Measurements from ENCODE around the gene SERPINA9. TPM values are rescaled to one million over a fixed set of nuclear protein-coding genes. Genes with fewer than 3 reads are reported as not detected.
"Not testable (repeated sequence)": the region's sequence is repeated elsewhere in the genome, so short reads cannot be mapped to it uniquely, and the experiment has no call there.

SERPINA9 gene
- total and polyA plus RNA-seq, 2 donors: 0.05 to 0.59 TPM

DNA sequence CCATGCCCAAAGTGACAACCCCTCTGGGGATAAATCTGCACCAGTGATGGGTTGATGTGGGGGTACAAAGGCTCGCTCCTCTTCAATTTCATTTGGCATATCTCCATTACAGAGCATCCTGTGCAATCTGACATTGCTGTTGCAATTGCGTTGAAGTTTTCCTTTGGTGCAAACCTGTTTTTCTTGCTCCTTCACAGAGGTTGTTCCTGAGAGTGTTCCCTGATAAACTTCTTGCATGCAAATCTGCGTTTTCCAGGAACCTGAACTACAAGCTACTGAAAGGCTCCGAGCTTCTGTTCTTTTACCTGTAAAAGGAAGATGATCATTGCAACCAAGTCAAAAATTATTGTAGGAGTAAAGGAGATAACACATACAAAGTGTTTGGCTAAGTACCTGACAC, 49.5 kb downstream of the SERPINA9 start:
- no peaks in the 10 kb centered on the region for H3K27me3 ChIP-seq (ENCODE audit: control insufficient read depth in 2 of 2, insufficient read depth in 1 of 2, low read length in 1 of 2)
- H3K4me3 ChIP-seq (ENCODE audit: low read length in 2 of 2): no peak overlapping the region
- no peaks in the 10 kb centered on the region for H3K36me3 ChIP-seq (ENCODE audit: control insufficient read depth in 2 of 2, insufficient read depth in 2 of 2, low read length in 1 of 2)
- WGBS: 88% methylated on average over 4 of the region's 4 CpGs
- no peaks in the 10 kb centered on the region for H3K9me3 ChIP-seq (ENCODE audit: control insufficient read depth in 2 of 2, insufficient read depth in 1 of 2, low read length in 1 of 2)
- no peaks in the 10 kb centered on the region for H3K4me1 ChIP-seq (ENCODE audit: control insufficient read depth in 2 of 2, insufficient read depth in 2 of 2, low read length in 2 of 2)
- no peak for DNase-seq (ENCODE audit: low read depth in 6 of 9, low spot score in 9 of 9)
- H3K27ac ChIP-seq (ENCODE audit: low read depth in 1 of 2, low read length in 1 of 2): no peak overlapping the region

DNA sequence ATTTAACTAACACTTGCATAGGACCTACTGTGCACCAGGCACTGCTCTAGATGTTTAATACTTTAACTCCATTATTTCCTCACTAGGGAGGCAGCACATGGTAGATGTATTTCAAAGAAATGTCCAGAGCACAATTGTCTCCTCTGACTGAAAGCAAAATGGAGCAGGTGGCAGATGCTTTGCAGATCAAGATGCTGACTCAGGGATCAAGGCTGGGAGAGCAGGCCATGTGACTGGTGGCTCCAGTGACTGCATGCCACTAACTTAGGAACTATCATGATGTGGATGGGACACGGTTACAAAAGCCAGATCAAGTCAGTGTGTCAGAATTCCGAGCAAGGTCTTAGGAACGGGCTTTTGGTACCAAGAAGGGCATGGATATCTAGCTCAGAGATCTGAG, 51.6 kb downstream of the SERPINA9 start:
- 93% methylated on average over 3 of the region's 3 CpGs for WGBS
- Histone ChIP-seq H3K4me3 (ENCODE audit: low read length in 2 of 2) (no peak overlapping the region), H3K9me3 (ENCODE audit: control insufficient read depth in 2 of 2, insufficient read depth in 1 of 2, low read length in 1 of 2) (no peaks in the 10 kb centered on the region), H3K36me3 (ENCODE audit: control insufficient read depth in 2 of 2, insufficient read depth in 2 of 2, low read length in 1 of 2) (no peaks in the 10 kb centered on the region), H3K27ac (ENCODE audit: low read depth in 1 of 2, low read length in 1 of 2) (no peak overlapping the region), H3K27me3 (ENCODE audit: control insufficient read depth in 2 of 2, insufficient read depth in 1 of 2, low read length in 1 of 2) (no peaks in the 10 kb centered on the region), H3K4me1 (ENCODE audit: control insufficient read depth in 2 of 2, insufficient read depth in 2 of 2, low read length in 2 of 2) (no peaks in the 10 kb centered on the region)
- DNase-seq (ENCODE audit: low read depth in 6 of 9, low spot score in 9 of 9): no peak

DNA sequence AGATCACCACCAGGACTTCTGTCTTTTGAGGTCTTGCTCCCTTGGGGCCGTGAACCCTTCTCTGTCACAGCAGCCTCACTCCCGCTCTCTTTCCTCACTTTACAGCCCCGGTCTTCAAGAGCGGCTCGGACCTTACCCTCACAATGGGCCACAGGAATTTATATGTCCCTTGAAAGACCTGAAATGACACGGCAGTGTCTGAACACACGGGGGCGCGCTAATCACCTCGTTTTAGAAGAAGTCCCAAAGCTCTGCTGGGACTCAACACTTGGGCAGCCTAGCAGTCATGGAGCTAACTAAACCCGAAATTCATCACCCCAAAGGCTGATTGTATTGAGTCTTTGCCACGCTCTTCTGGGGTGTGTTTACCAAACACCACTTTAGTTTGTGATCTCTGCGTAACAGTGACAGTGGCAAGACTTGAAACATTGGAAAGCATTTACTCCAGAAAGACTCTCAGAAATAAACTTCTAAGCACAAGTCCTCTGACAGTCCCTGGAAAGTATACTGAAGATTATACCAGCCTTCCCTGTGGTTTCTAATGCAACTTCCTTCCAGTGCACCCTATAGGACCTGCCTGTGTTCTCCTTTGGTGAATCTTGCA, 52.4 kb downstream of the SERPINA9 start:
- H3K27ac ChIP-seq (ENCODE audit: low read depth in 1 of 2, low read length in 1 of 2): no peak overlapping the region
- DNase-seq (ENCODE audit: low read depth in 6 of 9, low spot score in 9 of 9): peak in 5 of 9 donors; percentile 9 to 39 (median 22)
- H3K4me1 ChIP-seq (ENCODE audit: control insufficient read depth in 2 of 2, insufficient read depth in 2 of 2, low read length in 2 of 2): no peaks in the 10 kb centered on the region
- no peak overlapping the region for H3K4me3 ChIP-seq (ENCODE audit: low read length in 2 of 2)
- no peaks in the 10 kb centered on the region for H3K36me3 ChIP-seq (ENCODE audit: control insufficient read depth in 2 of 2, insufficient read depth in 2 of 2, low read length in 1 of 2)
- H3K9me3 ChIP-seq (ENCODE audit: control insufficient read depth in 2 of 2, insufficient read depth in 1 of 2, low read length in 1 of 2): no peaks in the 10 kb centered on the region
- H3K27me3 ChIP-seq (ENCODE audit: control insufficient read depth in 2 of 2, insufficient read depth in 1 of 2, low read length in 1 of 2): no peaks in the 10 kb centered on the region
- WGBS: 16% methylated on average over 13 of the region's 13 CpGs

DNA sequence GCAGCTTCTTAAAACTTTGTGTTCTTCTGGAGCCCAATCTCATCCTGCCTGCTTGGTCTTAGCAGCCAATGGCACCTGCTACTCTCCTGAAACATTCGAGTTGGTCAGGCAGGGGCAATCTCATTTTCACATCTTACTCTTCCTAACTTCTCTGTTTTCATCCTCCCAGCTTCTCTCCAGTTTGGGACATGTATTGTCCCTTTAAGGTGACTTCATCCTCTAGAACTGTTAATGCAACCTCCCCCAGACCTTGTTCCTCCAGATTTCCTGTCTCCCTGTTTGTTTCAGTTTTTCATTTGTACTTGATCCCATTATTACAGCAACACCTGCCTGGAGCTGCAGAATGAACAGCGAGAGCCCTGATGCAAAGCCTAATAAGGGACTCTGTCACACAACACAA, 54.7 kb downstream of the SERPINA9 start:
- DNase-seq (ENCODE audit: low read depth in 6 of 9, low spot score in 9 of 9): no peak
- H3K9me3 ChIP-seq (ENCODE audit: control insufficient read depth in 2 of 2, insufficient read depth in 1 of 2, low read length in 1 of 2): no peaks in the 10 kb centered on the region
- H3K27ac ChIP-seq (ENCODE audit: low read depth in 1 of 2, low read length in 1 of 2): no peak overlapping the region
- no peaks in the 10 kb centered on the region for H3K36me3 ChIP-seq (ENCODE audit: control insufficient read depth in 2 of 2, insufficient read depth in 2 of 2, low read length in 1 of 2)
- no peak overlapping the region for H3K4me3 ChIP-seq (ENCODE audit: low read length in 2 of 2)
- WGBS: 81% methylated on average over 2 of the region's 2 CpGs
- no peaks in the 10 kb centered on the region for H3K27me3 ChIP-seq (ENCODE audit: control insufficient read depth in 2 of 2, insufficient read depth in 1 of 2, low read length in 1 of 2)
- H3K4me1 ChIP-seq (ENCODE audit: control insufficient read depth in 2 of 2, insufficient read depth in 2 of 2, low read length in 2 of 2): no peaks in the 10 kb centered on the region

DNA sequence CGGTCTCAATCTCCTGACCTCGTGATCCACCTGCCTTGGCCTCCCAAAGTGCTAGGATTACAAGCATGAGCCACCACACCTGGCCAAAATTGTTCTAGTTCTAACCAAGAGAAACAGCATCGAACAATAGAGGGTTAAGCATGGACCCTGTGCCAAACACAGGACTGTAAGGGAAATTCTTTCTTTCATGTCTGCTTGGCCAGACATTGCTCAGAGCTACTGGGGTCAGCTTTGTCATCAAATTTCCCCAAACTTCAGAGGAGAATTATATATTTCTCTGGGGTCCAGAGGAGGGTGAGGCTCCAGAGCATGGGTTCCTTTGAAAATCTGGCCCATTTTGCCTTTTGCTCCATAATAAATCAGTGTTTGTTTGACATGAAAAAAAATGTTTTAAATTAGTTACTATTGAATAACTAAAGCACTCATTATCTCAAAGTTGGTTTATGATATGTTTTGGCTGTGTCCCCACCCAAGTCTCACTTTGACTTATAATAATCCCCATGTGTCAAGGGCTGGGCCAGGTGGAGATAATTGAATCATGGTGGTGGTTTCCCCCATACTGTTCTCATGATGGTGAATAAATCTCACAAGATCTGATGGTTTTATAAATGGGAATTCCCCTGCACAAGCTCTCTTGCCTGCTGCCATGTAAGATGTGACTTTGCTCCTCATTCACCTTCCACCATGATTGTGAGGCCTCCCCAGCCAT, 58.3 kb downstream of the SERPINA9 start:
- not testable (repeated sequence) for H3K4me1 ChIP-seq (ENCODE audit: control insufficient read depth in 2 of 2, insufficient read depth in 2 of 2, low read length in 2 of 2); H3K27me3 ChIP-seq (ENCODE audit: control insufficient read depth in 2 of 2, insufficient read depth in 1 of 2, low read length in 1 of 2); H3K27ac ChIP-seq (ENCODE audit: low read depth in 1 of 2, low read length in 1 of 2); DNase-seq (ENCODE audit: low read depth in 6 of 9, low spot score in 9 of 9); H3K9me3 ChIP-seq (ENCODE audit: control insufficient read depth in 2 of 2, insufficient read depth in 1 of 2, low read length in 1 of 2); H3K36me3 ChIP-seq (ENCODE audit: control insufficient read depth in 2 of 2, insufficient read depth in 2 of 2, low read length in 1 of 2); H3K4me3 ChIP-seq (ENCODE audit: low read length in 2 of 2)
- WGBS: 88% methylated on average over 3 of the region's 3 CpGs

Other genes with a start within 250 kb of the SERPINA9 start
- gene SERPINA10, start 182.9 kb downstream of the SERPINA9 start, total RNA-seq: 0.05 TPM
- gene SERPINA10, start 182.9 kb downstream of the SERPINA9 start, polyA plus RNA-seq: 0.14 TPM
- gene SERPINA6, start 152.9 kb downstream of the SERPINA9 start, total RNA-seq: 0.33 TPM
- gene SERPINA6, start 152.9 kb downstream of the SERPINA9 start, polyA plus RNA-seq: 0.91 TPM
- not detected for gene SERPINA2, start 109.5 kb downstream of the SERPINA9 start, total RNA-seq
- 0.09 TPM for gene SERPINA2, start 109.5 kb downstream of the SERPINA9 start, polyA plus RNA-seq
- gene SERPINA1, start 87.6 kb downstream of the SERPINA9 start, total RNA-seq: 9.4 TPM
- gene SERPINA1, start 87.6 kb downstream of the SERPINA9 start, polyA plus RNA-seq: 26.8 TPM
- 0.14 TPM for gene SERPINA11, start 23.4 kb downstream of the SERPINA9 start, total RNA-seq
- gene SERPINA11, start 23.4 kb downstream of the SERPINA9 start, polyA plus RNA-seq: 0.11 TPM
- 0.05 TPM for gene SERPINA12, start 33.3 kb upstream of the SERPINA9 start, total RNA-seq
- gene SERPINA12, start 33.3 kb upstream of the SERPINA9 start, polyA plus RNA-seq: 0.71 TPM
- 0.52 TPM for gene SERPINA4, start 85.2 kb upstream of the SERPINA9 start, total RNA-seq
- gene SERPINA4, start 85.2 kb upstream of the SERPINA9 start, polyA plus RNA-seq: 0.41 TPM
- gene SERPINA5, start 105.2 kb upstream of the SERPINA9 start, total RNA-seq: 0.24 TPM
- 1.7 TPM for gene SERPINA5, start 105.2 kb upstream of the SERPINA9 start, polyA plus RNA-seq
- 1.3 TPM for gene SERPINA3, start 136.2 kb upstream of the SERPINA9 start, total RNA-seq
- 120 TPM for gene SERPINA3, start 136.2 kb upstream of the SERPINA9 start, polyA plus RNA-seq

Data from thymus (tissue), 11 donors.